Stimulated activated CD4-positive, alpha-beta T cell treated with anti-CD3 and anti-CD28 coated beads, Interleukin-15, amount 100 ng/mL, for 1 hour (primary cell): ENCODE data around the gene PTPRD.

Source experiments
- DNase-seq, 2 donors: peaks; one replicate each; pipeline ENCODE4 v3.0.0-alpha.2; 2020; ENCODE audit warnings: low read depth in 1 of 2, low spot score in 1 of 2

Gene PTPRD

GRCh38 chr9:8852301-8852864, 1760.4 kb downstream of the PTPRD start:
- no peak for DNase-seq

- DNase-seq = no peak
These were observed 1761.9 kb downstream of the PTPRD start for GRCh38 chr9:8850914-8851313.

GRCh38 chr9:8845808-8846207, 1767.0 kb downstream of the PTPRD start:
- no peak for DNase-seq

GRCh38 chr9:8845376-8845775, 1767.4 kb downstream of the PTPRD start:
- DNase-seq = no peak

- DNase-seq = no peak
These were observed 1768.3 kb downstream of the PTPRD start for GRCh38 chr9:8844549-8844948.

GRCh38 chr9:8842402-8843193, 1770.2 kb downstream of the PTPRD start:
- DNase-seq = no peak

- no peak for DNase-seq
These were observed 1774.7 kb downstream of the PTPRD start for GRCh38 chr9:8838136-8838535.

GRCh38 chr9:8835291-8835690, 1777.5 kb downstream of the PTPRD start:
- DNase-seq = no peak

GRCh38 chr9:8832955-8833354, 1779.8 kb downstream of the PTPRD start:
- no peak for DNase-seq

- no peak for DNase-seq
These were observed 1780.4 kb downstream of the PTPRD start for GRCh38 chr9:8832386-8832785.

- DNase-seq = no peak
These were observed 1781.2 kb downstream of the PTPRD start for GRCh38 chr9:8831568-8831967.

- DNase-seq = no peak
These were observed 1786.5 kb downstream of the PTPRD start for GRCh38 chr9:8826281-8826680.

- DNase-seq = no peak
These were observed 1787.1 kb downstream of the PTPRD start for GRCh38 chr9:8825585-8826147.

GRCh38 chr9:8823131-8823895, 1789.5 kb downstream of the PTPRD start:
- DNase-seq = no peak

- DNase-seq = no peak
These were observed 1790.2 kb downstream of the PTPRD start for GRCh38 chr9:8822667-8823025.

GRCh38 chr9:8821910-8822666, 1790.7 kb downstream of the PTPRD start:
- DNase-seq = no peak

- no peak for DNase-seq
These were observed 1795.5 kb downstream of the PTPRD start for GRCh38 chr9:8817335-8817734.

- DNase-seq = no peak
These were observed 1796.4 kb downstream of the PTPRD start for GRCh38 chr9:8816361-8816760.

- DNase-seq = no peak
These were observed 1796.9 kb downstream of the PTPRD start for GRCh38 chr9:8815931-8816330.

GRCh38 chr9:8815219-8815618, 1797.6 kb downstream of the PTPRD start:
- no peak for DNase-seq

- no peak for DNase-seq
These were observed 1799.9 kb downstream of the PTPRD start for GRCh38 chr9:8812888-8813287.
